ENCODE data around the gene TCEA2.

Gene TCEA2

DNA sequence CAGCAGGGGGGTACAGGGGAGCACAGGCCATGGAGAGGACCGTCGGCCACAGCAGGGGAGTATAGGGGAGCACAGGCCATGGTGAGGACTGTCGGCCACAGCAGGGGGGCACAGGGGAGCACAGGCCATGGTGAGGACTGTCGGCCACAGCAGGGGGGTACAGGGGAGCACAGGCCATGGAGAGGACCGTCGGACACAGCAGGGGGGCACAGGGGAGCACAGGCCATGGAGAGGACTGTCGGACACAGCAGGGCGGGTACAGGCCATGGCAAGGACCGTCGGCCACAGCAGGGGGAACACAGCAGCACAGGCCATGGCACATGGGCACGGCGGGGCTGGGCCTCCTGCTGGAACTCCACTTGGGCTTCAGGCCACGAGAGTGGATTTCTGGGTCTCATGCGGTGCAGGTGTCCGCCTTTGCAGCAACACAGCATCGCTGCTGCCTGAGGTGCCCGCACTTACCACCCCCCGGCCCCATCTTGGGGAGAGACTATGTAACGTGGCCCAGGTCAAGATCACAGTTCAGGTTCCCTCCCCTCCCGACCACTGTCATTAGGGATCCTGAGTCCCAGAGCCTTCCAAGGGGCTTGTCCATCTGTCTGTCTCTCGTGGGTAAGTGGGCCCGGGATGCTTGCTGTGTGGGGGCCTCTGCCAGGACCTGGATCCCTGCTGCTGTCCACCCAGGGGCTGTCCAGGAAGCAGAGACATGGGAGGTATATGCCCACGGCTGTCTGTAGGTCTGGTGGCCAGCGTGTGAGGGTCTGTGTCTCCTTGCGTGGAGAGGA, 41.9 kb downstream of the TCEA2 start:
- TF ChIP-seq CTCF (IDR thresholded peaks at IDR 0.05; ENCODE audit: unreplicated experiment in 3 of 3): no peak
- Mint-ChIP-seq H3K27ac (no peak overlapping the region), H3K4me3 (no peak overlapping the region), H3K4me1 (peaks cover under 1% of the 10 kb centered on the region), H3K36me3 (ENCODE audit: low read depth) (no peaks in the 10 kb centered on the region), H3K27me3 (ENCODE audit: low read depth) (peaks cover 41% of the 10 kb centered on the region), H3K9me3 (no peaks in the 10 kb centered on the region)

DNA sequence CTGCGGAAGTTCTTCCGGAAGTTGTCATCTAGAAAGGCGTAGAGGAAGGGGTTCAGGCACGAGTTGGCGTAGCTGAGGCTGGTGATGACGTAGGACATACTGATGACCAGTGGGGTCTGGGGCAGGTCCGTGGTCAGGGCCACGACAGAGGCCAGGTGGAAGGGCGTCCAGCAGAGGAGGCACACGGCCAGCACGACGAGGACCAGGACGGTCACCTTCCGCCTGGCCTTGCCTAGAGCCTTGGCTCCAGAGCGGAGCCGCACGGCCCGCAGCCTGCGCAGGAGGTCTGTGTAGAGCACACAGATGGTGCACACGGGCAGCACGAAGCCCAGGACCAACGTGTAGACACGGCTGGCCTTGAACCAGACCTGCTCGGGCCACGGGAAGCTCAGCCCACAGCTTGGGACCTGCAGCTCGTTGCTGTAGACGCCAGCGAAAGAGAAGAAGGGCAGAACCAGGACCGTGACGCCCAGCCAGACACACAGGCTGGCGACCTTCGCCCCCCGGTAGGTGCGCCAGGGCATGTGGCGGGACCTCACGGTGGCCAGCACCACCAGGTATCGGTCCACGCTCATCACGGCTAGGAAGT, 42.9 kb downstream of the TCEA2 start:
- peaks cover 5% of the 10 kb centered on the region for H3K4me1 Mint-ChIP-seq
- no peak overlapping the region for H3K27ac Mint-ChIP-seq
- TF ChIP-seq CTCF (IDR thresholded peaks at IDR 0.05; ENCODE audit: unreplicated experiment in 3 of 3): no peak

GRCh38 chr20:64106435-64106961, 43.5 kb downstream of the TCEA2 start:
- Mint-ChIP-seq H3K27me3 (ENCODE audit: low read depth) (peaks cover 29% of the 10 kb centered on the region), H3K9me3 (no peaks in the 10 kb centered on the region), H3K27ac (no peak overlapping the region), H3K4me3 (no peak overlapping the region), H3K36me3 (ENCODE audit: low read depth) (no peaks in the 10 kb centered on the region), H3K4me1 (peaks cover 5% of the 10 kb centered on the region)
- no peak for TF ChIP-seq CTCF (IDR thresholded peaks at IDR 0.05; ENCODE audit: unreplicated experiment in 3 of 3)

More for the DNA sequence above, 42.9 kb downstream of the TCEA2 start:
- Mint-ChIP-seq H3K9me3 (no peaks in the 10 kb centered on the region), H3K27me3 (ENCODE audit: low read depth) (peaks cover 35% of the 10 kb centered on the region), H3K36me3 (ENCODE audit: low read depth) (no peaks in the 10 kb centered on the region), H3K4me3 (no peak overlapping the region)

- Mint-ChIP-seq H3K9me3 (no peaks in the 10 kb centered on the region), H3K36me3 (ENCODE audit: low read depth) (no peaks in the 10 kb centered on the region), H3K27me3 (ENCODE audit: low read depth) (peaks cover 26% of the 10 kb centered on the region), H3K27ac (no peak within 1 kb of the TSS), H3K4me3 (no peak within 1 kb of the TSS), H3K4me1 (peaks cover 5% of the 10 kb centered on the region)
- TF ChIP-seq CTCF (IDR thresholded peaks at IDR 0.05; ENCODE audit: unreplicated experiment in 3 of 3): no peak
Measured at GRCh38 chr20:64106981-64107735, 44.2 kb downstream of the TCEA2 start, which contains the start of gene NPBWR2. Gene NPBWR2 (minus strand): TSS chr20:64107565. CDS start chr20:64106831, 734 bp downstream.

DNA sequence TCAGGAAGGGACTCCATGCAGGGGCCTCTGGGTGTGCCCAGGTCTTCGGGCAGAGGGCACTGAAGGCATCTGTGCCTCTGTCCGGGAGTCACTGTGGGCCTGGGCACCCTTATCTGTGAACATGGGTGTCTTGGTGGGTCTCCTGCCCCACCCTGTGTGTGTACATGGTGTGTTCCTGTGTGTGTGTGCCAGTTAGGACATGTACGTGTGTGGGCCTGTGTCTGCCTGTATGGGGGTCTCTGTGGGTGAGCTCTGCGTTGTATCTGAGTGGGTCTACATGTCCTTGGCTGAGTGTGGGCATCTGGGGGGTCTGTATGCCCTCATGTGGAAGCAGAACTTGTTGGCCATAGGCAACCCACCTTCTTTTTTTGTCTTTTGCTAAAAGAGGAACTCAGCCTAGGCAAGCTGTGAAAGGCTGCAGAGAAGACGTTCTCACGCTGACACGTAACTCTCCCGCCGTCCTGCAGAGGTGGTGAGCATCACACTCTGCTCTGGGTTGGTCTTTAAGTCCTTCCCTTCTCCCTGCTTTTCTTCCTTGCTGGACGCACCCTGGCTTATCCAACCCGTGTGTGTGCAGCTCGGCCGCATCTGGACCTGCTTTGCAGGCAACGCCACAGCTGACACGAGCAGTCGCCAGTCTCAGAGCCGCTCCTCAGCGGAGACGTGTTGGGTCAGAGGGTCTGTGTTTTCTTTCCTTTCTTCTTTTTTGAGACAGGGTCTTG, 44.9 kb downstream of the TCEA2 start:
- no peak overlapping the region for H3K27ac Mint-ChIP-seq
- no peak overlapping the region for H3K4me3 Mint-ChIP-seq
- peaks cover 5% of the 10 kb centered on the region for H3K4me1 Mint-ChIP-seq
- TF ChIP-seq CTCF (IDR thresholded peaks at IDR 0.05; ENCODE audit: unreplicated experiment in 3 of 3): no peak
- H3K27me3 Mint-ChIP-seq (ENCODE audit: low read depth): peaks cover 23% of the 10 kb centered on the region
- H3K36me3 Mint-ChIP-seq (ENCODE audit: low read depth): no peaks in the 10 kb centered on the region
- no peaks in the 10 kb centered on the region for H3K9me3 Mint-ChIP-seq
